Measurements from ENCODE around the gene PGA5.

GRCh38 chr11:61258546-61258945, 17.6 kb downstream of the PGA5 start:
- TF ChIP-seq POLR2AphosphoS5 (IDR thresholded peaks at IDR 0.05; ENCODE audit: borderline replicate concordance, low read depth, low read length) (no peak), FOXP2 (optimal IDR thresholded peaks at IDR 0.05; ENCODE audit: control extremely low read depth, extremely low read length, insufficient read depth) (no peak), EZH2 (IDR thresholded peaks at IDR 0.05) (no peak)

Measured in SK-N-MC (cell line).